Measurements from ENCODE around the gene MRPL27.
"Not testable (repeated sequence)": the region's sequence is repeated elsewhere in the genome, so short reads cannot be mapped to it uniquely, and the experiment has no call there.

MRPL27 gene

GRCh38 chr17:50372758-50373556 is at the start of gene MRPL27, which contains the start of gene EME1:
Gene MRPL27, minus strand, starts transcription at chr17:50373184. Its CDS starts 14 bp downstream, at chr17:50373170.
Gene EME1, plus strand, starts transcription at chr17:50373229. Its CDS starts 1,980 bp downstream, at chr17:50375209.
- peak; percentile 85 to 89 for DNase-seq

DNA sequence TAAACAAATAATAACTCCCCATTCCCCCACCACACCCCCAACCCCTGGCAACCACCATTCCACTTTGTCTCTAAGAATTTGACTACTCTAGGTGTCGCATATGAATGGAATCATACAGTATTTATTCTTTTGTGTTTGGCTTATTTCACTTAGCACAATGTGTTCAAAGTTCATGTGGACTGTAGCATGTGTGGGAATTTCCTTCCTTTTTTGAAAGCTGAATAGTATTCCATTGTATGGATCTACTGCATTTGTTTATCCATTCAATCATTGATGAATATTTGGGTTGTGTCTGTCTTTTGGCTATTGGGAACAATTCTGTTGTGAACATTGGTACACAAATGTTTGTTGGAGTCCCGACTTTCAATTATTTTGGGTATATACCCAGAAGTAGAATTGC is 49.8 kb upstream of the MRPL27 start:
- no peak for DNase-seq

- DNase-seq, result peak in 1 of 2 donors; percentile 21
Measured at GRCh38 chr17:50421308-50422051, 48.5 kb upstream of the MRPL27 start.

GRCh38 chr17:50420419-50421112 is 47.6 kb upstream of the MRPL27 start:
- no peak for DNase-seq

DNA sequence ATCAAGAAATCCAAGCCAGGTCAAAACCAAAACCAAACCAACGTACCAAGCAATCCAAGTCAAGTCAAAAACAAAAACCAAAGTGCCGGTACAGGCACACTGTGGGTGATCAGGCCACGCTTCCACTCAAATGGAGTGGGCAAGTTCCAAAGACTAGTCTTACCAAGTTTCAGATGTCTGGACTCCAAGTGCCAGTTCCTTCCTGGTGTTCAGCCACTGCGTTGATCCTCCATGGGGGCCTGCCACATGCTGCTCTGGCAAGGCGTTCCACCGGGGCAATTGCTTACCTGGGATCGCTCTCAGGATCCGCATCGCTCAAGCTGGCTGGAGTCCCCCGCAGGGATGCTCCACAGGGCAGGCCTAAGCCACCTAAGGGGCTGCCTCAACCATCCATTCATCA is 46.6 kb upstream of the MRPL27 start:
- DNase-seq, result not testable (repeated sequence)

- DNase-seq, result no peak
Measured at GRCh38 chr17:50414808-50415207, 41.8 kb upstream of the MRPL27 start.

DNA sequence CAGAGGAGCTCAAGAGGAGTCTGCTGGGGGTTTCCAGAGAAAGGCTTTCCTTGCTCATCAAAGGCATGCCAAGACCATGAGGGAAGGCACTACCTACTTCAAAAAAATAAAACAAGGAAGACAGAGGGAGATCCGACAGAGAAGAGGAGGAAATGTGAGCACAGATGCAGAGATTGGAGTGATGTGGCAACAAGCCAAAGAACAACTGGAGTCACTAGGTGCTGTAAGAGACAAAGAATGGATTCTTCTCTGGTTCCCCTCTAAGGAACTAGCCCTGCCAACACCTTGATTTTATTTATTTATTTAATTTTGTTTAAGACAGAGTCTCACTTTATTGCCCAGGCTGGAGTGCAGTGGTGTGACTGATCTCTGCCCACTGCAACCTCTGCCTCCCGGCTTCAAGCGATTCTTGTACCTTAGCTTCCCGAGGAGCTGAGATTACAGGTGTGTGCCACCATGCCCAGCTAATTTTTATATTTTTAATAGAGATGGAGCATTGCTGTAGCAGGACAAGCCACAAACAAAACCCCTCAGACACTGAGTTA is 39.3 kb upstream of the MRPL27 start:
- DNase-seq, result no peak

- DNase-seq, result no peak
Measured at GRCh38 chr17:50407921-50408320, 34.9 kb upstream of the MRPL27 start.

- no peak for DNase-seq
Measured at GRCh38 chr17:50406578-50406977, 33.6 kb upstream of the MRPL27 start.

GRCh38 chr17:50405351-50405750 is 32.4 kb upstream of the MRPL27 start:
- DNase-seq, result not testable (repeated sequence)

- not testable (repeated sequence) for DNase-seq
Measured at GRCh38 chr17:50399591-50399990, 26.6 kb upstream of the MRPL27 start.

- DNase-seq, result not testable (repeated sequence)
Measured at GRCh38 chr17:50398672-50399071, 25.7 kb upstream of the MRPL27 start.

- DNase-seq, result no peak
Measured at GRCh38 chr17:50397919-50398285, 24.9 kb upstream of the MRPL27 start.

DNA sequence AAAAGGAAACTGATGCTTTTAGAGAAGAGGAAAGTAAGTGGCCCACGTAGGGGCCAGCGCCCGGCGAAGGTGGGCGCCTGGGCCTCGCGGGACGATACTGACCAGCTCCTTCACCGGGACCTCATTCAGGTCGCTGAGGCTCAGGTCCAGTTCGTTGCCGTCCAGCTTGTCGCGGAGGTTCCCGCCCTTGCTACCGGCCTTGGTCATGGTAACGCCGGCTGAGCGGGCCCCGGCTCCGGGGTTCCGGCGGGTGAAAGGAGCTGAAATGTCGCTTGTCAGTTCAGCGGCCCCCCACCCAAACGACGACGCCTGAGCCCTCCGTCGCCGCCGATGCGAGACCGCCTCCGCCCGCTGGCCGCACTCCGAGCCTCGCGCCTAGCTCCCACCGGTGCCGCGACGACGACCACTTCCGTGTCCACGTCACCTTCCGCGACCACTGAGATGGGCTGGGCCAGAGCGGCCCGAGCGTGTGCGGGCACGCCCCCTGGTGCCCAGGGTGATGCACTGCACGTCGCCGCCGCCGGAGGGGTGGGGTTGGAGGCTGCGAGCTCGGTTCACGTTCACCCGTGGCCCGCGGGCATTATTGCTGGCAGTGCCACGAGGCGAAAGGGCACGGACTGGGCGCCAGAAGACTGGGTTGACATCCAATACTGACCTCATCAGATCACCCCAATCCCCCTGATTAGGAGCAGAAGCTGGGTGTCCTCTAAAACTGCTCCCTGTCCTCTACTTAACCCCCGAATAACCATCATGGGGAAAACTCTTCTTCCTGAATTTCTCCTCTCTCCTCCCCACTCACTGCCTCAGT is 24.3 kb upstream of the MRPL27 start, which contains the start of gene LRRC59:
Gene LRRC59 (minus strand): TSS at position 413 of the 808 bp plus-strand sequence. CDS start 206 bp downstream, at position 207.
- DNase-seq, result peak; percentile 91 to 94

GRCh38 chr17:50396261-50397110 is 23.5 kb upstream of the MRPL27 start:
- peak in 1 of 2 donors; percentile 8 for DNase-seq

DNA sequence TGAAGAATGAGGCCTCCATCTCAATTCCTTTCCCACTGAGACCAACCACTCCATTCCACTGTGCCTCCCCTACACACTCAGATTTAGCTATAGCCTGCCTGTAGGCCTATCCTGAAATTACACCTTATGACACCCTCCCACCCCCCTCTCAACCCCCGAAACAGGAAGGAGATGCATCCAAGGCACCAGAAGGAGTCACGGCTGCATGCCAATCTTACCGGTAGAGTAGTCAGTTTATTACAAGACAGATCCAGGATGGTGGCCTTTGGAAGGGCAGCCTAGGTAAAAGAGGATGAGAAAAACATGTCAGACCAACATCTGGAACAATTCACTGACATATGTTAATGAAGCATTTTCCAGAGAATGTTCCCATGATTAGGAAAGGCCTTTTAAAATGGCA is 21.7 kb upstream of the MRPL27 start:
- no peak for DNase-seq

- DNase-seq, result no peak
Measured at GRCh38 chr17:50393700-50394099, 20.7 kb upstream of the MRPL27 start.

DNA sequence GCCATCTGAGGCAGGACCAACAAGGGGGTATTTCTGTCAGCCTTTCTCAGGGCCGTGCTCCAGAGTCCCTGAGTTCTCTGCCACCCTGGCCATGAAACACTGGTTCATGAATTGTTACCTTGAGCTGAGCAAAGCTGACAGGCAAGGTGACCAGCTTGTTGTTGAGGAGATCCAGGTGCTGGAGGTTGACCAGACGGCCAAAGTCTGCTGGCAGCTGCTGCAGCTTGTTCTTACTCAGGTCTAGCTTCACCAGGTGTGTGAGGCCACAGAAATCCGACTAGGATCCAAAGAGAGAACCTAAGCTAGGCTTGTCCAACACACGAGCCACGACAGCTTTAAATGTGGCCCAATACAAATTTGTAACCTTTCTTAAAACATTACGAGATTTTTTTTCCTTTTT is 19.6 kb upstream of the MRPL27 start:
- no peak for DNase-seq

DNA sequence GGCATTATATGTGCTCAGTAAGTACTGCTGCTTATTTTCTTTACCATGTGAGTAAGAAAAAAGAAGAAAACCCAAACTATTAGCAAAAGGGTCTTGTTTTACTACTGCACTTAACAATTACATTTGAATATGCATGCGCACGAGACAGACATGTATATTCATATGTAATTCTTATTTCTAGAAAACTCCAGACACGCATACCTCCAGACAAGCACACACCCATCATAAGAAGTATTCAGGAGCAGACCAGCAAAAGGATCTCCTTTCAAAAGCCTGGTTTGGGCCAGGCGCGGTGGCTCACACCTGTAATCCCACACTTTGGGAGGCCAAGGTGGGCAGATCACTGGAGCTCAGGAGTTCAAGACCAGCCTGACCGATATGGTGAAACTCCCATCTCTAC is 16.6 kb upstream of the MRPL27 start:
- DNase-seq, result no peak

DNA sequence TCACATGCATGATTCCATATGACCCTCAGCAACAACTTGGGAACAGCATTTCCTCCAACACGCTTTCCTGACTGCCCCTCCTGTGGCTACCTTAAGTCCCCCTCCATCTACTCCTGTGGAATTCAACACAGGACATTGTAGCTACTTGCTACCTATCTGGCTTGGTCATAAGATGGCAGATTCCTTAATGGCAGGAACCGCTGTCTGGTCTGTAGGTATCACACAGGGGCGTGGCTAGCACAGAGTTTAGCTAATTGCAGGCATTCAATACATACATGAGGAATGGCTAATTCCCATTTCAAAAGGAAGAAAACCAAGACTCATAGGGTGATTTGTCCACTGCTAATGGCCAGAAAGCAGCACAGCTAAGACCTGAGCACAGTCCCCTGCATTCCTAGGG is 15.7 kb upstream of the MRPL27 start:
- DNase-seq, result no peak

DNA sequence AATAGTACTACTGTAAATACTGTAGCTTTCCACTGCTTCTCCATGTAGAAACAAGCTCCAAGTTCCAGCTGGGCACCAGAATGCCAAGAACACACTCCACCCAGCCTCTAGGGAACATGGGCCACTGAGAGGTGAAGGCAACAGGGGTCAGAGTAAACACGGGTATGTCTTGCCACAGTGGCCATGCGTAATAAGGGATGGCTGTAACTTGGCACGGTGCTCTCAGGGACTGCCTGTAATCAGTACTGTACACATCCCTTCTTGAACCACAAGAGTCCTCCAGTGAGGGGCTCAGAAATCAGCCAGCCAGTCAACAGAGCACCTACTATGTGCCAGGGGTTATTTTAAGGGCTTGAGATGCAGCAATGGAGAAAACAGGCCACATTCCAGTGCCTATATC is 13.5 kb upstream of the MRPL27 start:
- no peak for DNase-seq

Measured in CD4-positive, alpha-beta T cell treated with Interleukin-1 beta for 1 hour (primary cell).